GM21737 (cell line): ENCODE data around the gene RMC1.
"Not testable (repeated sequence)": the region's sequence is repeated elsewhere in the genome, so short reads cannot be mapped to it uniquely, and the experiment has no call there.

Source experiments
- ATAC-seq: cut with Tn5 transposase; IDR thresholded peaks from one replicate; pipeline ENCODE4 v1.9.1; 2021; ENCODE audit warnings: mild to moderate bottlenecking, moderate library complexity; ENCODE audit not compliant: unreplicated experiment

The RMC1 gene

DNA sequence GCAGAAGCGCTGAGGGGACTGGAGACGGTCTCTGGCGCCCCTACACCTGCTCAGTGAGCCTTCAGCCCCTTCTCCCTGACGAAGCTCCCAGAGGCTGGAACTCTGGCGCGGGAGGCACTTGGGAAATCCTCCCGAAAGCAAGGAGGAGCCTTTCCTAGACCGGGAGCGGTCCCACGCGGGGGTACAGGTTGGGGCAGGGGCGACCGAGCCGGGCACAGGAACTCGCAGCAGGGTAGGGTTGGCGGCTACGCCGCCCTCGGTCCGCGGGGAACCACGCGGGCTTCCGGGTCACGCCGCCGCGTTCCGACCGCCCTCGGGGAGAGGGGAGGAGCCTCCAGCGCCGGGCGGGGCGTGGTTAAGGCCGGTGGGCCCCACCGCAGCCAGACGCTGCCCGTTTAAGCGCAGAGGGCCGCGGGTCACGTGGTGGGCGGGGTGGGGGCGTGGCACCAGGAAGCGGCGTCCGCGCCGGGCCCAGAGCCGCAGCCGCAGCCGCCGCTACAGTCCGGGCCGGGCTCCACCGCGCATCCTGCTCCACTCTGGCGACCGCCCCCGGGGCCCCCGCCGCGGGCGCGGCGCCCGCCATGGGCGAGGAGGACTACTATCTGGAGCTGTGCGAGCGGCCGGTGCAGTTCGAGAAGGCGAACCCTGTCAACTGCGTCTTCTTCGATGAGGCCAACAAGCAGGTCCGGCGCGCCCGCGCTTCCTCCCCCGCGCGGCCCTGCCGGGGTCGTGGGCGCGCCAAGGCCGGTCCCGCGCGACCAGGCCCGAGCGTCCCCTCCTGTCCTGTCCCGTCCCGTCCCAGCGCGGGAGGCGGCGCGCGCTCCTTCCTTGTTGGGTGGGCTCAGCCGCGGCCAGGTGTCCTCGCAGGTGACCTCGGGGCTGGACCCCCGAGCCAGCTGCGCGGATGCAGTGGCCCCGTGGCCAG is at the start of gene RMC1:
TSS of gene RMC1 (plus strand) at position 474 of the 925 bp plus-strand sequence. CDS start at position 582, 108 bp downstream.
- ATAC-seq = peak; percentile 83

DNA sequence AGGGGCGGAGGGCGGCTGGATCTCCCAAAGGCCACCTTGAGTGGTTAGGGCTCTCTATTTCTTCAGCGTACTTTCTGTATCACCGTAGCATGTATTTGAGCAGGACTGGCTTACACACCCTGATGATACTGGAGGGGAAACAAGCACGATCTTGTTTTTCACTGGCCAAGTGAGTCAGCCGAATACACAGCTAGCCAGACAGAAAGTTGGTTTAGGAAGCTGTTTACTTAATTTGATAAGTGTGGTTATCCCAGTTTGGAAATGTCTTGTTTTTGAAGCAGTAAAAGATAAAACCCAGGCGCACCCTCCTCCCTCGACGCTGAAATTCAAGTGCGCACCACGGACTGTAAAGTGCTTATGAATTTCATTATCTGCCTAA is 49.6 kb upstream of the RMC1 start:
- peak; percentile 4 for ATAC-seq

- ATAC-seq = no peak
These were observed 46.5 kb upstream of the RMC1 start for GRCh38 chr18:23456835-23457234.

- ATAC-seq = no peak
These were observed 44.3 kb upstream of the RMC1 start for GRCh38 chr18:23458830-23459529.

DNA sequence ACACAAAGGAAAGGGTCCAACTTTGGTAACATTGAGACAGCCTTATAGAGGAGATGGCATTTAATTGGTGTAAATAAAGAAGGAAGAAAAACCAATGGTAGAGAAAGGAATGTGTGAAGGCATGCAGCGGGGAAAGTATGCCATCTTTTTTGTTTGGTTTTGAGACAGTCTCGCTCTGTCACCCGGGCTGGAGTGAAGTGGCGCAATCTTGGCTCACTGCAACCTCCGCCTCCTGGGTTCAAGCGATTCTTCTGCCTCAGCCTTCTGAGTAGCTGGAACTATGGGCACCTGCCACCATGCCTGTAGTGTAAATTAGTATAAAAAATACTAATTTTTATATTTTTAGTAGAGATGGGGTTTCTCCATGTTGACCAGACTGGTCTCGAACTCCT is 43.8 kb upstream of the RMC1 start:
- ATAC-seq = no peak

- no peak for ATAC-seq
These were observed 42.7 kb upstream of the RMC1 start for GRCh38 chr18:23460285-23461273.

GRCh38 chr18:23462876-23463275 is 40.4 kb upstream of the RMC1 start:
- ATAC-seq = no peak

DNA sequence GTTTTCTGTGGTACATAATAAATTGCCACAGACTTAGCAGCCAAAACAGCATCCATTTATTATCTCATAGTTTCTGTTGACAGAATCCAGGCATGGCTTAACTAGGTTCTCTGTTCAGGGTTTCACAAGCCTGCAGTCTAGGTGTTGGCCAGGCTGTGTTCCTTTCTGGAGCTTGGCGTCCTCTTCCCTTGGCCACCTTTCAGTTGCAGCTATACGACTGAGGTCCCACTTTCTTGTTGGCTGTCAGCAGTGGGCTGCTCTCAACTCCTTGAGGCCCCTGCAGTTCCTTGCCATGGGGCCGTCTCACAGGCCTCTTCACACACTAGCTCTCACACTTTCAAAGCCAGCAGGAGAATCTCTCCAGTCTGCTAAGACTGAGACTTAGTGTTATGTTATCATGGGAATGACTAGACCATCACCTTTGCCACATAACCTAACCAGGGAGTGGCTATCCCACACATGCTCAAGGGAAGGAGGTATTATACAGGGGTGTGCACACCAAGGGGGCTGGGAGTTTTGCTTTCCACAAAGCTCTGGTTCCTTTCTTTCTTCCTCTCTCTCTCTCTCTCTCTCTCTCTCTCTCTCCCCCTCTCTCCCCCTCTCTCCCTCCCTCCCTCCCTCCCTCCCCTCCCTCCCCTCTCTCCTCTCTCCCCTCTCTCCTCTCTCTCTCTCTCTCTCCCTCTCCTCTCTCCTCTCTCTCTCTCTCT is 34.4 kb upstream of the RMC1 start:
- ATAC-seq = no peak

DNA sequence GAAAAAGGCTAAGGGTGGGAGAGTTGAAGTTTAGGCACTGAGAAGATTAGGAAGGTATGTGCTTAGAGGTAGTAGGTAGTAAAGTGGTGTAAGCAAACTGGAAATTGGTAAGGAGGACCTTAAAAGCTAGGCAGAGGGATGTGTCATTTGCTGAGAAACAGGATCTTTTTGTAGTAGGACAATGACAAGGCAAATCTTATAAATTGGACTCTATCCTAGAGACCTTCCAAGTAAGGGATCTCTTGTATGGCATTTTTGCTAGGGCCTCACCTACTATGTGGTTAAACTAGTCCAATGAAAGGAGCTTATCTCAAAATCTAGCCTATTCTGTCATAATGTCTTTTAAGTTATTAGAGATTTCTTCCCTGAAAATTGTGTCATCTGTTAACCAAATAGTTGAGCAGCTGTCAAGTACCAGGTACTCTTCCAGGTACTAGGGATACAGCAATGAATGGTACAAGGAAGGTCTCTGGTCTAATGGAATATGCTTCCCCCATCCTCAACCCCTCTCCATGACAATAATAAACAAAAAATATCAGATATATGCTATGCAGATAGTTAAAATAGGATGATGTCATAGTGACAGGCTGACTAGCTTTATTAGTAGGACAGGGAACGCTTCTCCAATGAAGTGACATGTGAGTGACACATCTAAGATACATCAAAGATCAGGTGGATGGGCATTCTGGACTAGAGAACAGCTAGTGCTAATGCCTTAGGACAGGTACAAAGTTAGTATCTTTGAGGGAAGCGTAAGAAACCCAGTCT is 32.5 kb upstream of the RMC1 start:
- ATAC-seq = no peak

DNA sequence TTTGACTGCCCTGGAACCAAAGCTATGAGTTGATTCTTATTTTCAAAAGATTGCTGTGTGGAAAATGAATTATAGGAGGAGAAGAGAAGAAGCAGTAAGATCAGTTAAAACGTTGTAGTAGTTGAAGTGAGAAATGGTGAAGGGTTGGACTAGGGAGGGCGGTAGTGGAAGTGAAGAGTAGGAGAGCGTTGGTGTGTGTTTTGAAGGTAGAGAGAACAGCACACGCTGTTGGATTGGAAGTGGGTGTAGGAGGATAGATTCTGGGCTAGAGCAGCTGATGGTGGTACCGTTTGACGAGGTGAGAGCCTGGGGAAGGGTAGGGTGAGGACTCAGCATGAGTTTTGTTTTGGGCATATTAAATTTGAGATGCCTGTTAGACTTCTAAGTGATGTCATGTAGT is 31.8 kb upstream of the RMC1 start:
- no peak for ATAC-seq

DNA sequence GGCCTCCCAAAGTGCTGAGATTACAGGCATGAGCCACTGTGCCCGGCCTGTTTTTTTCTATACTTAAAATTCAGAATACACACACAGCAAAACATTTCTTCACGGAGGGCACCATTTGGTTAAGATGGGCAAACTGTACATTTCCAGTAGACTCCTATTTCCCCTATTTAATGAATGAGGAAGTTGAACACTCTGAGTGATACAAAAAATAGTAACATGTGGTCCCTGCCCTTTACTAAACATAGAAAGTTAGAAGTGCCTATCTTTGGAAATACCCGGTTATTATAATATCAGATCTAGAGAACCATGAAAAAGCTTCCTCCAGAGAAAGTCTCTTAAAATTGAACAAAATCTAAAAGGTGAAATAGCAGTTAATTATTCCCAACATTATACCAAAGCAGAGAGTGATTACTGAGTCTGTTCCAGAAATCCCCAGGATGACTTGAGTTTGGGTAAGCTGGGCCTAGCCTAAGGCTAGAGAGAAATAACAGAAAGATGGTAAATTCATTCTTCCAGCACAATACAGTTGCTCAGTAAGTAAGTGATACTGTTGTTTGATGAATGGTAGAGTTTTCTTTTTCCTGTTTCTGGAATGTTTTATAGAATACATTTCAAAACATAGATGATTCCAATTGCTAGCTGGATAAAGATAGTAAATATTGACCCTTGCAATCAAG is 23.3 kb upstream of the RMC1 start:
- no peak for ATAC-seq

DNA sequence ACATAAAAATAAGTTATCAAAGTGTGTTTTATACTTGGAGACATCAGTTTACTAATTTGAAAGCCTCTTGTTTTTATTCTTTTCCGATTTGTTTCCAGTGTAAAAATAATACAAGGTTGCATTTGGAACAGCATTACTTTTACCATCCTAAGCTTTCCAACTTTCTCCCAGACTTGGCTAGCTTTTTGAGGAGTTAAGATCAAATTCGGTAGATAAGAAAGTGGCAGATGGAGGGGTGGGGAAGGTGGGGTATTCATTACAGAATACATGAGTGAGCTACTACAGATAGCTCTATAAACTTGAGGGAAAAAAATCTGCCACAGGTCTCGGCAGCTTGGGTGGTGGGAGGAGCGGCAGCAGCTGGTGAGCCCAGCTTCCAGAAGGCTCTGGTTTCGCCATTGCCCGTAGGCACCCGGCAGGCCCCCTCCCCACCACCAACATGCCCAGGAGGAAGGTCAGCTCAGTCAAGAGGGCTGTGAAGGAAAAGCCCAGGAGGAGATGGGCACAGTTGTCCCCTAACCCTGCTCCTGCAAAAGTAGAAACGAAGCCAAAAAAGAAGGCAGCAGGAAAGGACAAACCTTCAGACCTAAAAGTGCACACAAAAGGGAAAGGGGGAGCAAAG is 18.6 kb upstream of the RMC1 start:
- ATAC-seq = no peak

GRCh38 chr18:23485386-23485785 is 17.9 kb upstream of the RMC1 start:
- ATAC-seq = no peak

GRCh38 chr18:23487738-23488570 is 15.4 kb upstream of the RMC1 start:
- ATAC-seq = peak; percentile 75

DNA sequence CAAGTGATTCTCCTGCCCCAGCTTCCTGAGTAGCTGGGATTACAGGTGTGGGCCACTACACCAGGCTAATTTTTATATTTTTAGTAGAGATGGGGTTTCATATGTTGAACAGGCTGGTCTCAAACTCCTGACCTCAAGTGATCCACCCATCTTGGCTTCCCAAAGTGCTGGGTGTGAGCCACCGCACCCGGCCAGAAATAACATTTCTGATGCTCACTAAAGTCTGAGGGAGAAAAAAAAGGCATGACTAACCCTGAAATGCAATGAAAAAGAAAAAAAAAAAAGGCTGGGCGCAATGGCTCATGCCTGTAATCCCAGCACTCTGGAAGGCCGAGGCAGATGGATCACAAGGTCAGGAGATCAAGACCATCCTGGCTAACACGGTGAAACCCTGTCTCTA is 13.7 kb upstream of the RMC1 start:
- not testable (repeated sequence) for ATAC-seq

DNA sequence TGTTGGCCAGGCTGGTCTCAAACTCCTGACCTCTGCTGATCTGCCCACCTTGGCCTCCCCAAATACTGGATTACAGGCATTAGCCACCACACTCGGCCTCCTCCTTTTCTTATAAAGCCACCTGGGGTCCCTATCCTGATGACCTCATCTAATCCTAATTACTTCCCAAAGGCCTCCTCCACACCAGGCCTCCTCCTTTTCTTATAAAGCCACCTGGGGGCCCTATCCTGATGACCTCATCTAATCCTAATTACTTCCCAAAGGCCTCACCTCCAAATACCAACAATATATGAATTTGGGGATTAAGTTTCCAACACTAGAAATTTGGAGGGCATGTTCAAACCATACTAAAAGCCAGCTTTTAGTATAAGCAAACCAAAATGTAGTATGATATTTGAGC is 9.7 kb upstream of the RMC1 start:
- ATAC-seq = no peak

GRCh38 chr18:23494992-23495391 is 8.3 kb upstream of the RMC1 start:
- ATAC-seq = no peak
